Loucy (cell line): ENCODE results near the gene STT3B.

ENCODE experiments used
- H2AFZ ChIP-seq: fragments of 200-600 bp; sonication (generic); 2 replicates; pipeline ENCODE4 v1.6.0; 2016; ENCODE audit warnings: antibody characterized with exemption, mild to moderate bottlenecking, low read length, moderate library complexity
- H3F3A ChIP-seq: fragments of 200-600 bp; 2 replicates; pipeline ENCODE4 v1.6.0; 2016; ENCODE audit warnings: antibody characterized with exemption, low read depth, mild to moderate bottlenecking
- H3K27me3 ChIP-seq: fragments of 200-600 bp; sonication (generic); 2 replicates; pipeline ENCODE4 v1.6.1; 2014; ENCODE audit warnings: low read length, mild to moderate bottlenecking; ENCODE audit not compliant: insufficient read depth, poor library complexity, severe bottlenecking
- H3K36me3 ChIP-seq: fragments of 200-600 bp; sonication (generic); 2 replicates; pipeline ENCODE4 v1.6.1; 2016; ENCODE audit warnings: low read length; ENCODE audit not compliant: insufficient read depth
- H3K4me1 ChIP-seq: fragments of 200-600 bp; sonication (generic); 2 replicates; pipeline ENCODE4 v1.5.1; 2014; ENCODE audit warnings: low read length, mild to moderate bottlenecking; ENCODE audit not compliant: insufficient read depth, poor library complexity, severe bottlenecking
- H3K4me2 ChIP-seq: fragments of 200-600 bp; sonication (generic); 2 replicates; pipeline ENCODE4 v1.6.0; 2014; ENCODE audit warnings: antibody characterized with exemption, low read length, low read depth, mild to moderate bottlenecking; ENCODE audit not compliant: poor library complexity, severe bottlenecking
- H3K4me3 ChIP-seq: fragments of 200-600 bp; sonication (generic); 2 replicates; pipeline ENCODE4 v1.5.1; 2014; ENCODE audit warnings: low read length, mild to moderate bottlenecking, mixed read lengths; ENCODE audit not compliant: poor library complexity, severe bottlenecking
- H3K79me2 ChIP-seq: fragments of 200-600 bp; sonication (generic); 2 replicates; pipeline ENCODE4 v1.6.1; 2014; ENCODE audit warnings: low read length; ENCODE audit not compliant: insufficient read depth
- H3K9ac ChIP-seq: fragments of 200-600 bp; sonication (generic); 2 replicates; pipeline ENCODE4 v1.6.0; 2014; ENCODE audit warnings: mild to moderate bottlenecking, low read depth, low read length, moderate library complexity; ENCODE audit not compliant: poor library complexity, severe bottlenecking
- H3K9me2 ChIP-seq: fragments of 200-600 bp; sonication (generic); replicated peaks from 2 replicates; pipeline ENCODE4 v1.6.1; 2016; ENCODE audit warnings: low read depth, low read length, mixed read lengths
- H3K9me3 ChIP-seq: fragments of 200-600 bp; sonication (generic); 2 replicates; pipeline ENCODE4 v1.6.1; 2014; ENCODE audit warnings: mild to moderate bottlenecking, antibody characterized with exemption, low read length, low read depth; ENCODE audit not compliant: insufficient read depth
- H4K20me1 ChIP-seq: fragments of 200-600 bp; sonication (generic); 2 replicates; pipeline ENCODE4 v1.6.0; 2014; ENCODE audit warnings: antibody characterized with exemption, low read length, mild to moderate bottlenecking; ENCODE audit not compliant: insufficient read depth, poor library complexity, severe bottlenecking
- EZH2phosphoT487 ChIP-seq: fragments of 200-600 bp; IDR thresholded peaks from 2 replicates; pipeline ENCODE4 v1.6.1; 2018; ENCODE audit warnings: antibody characterized with exemption, mild to moderate bottlenecking, moderate library complexity, borderline replicate concordance
- TF ChIP-seq, protein P1 (sequence below): fragments of 200-600 bp; sonication (generic); conservative IDR thresholded peaks from 2 replicates; pipeline ENCODE4 v1.5.1; 2014; ENCODE audit warnings: mild to moderate bottlenecking, antibody characterized with exemption, low read length

Gene STT3B

GRCh38 chr3:31671451-31671850, 138.7 kb downstream of the STT3B start:
- Histone ChIP-seq H3K9ac (no peak overlapping the region), H3K4me1 (no peaks in the 10 kb centered on the region), H3K4me3 (no peak overlapping the region), H3K27me3 (no peaks in the 10 kb centered on the region), H3K4me2 (no peak overlapping the region), H3F3A (no peaks in the 10 kb centered on the region), H3K9me3 (no peaks in the 10 kb centered on the region), H2AFZ (no peak overlapping the region), H3K9me2 (no peaks in the 10 kb centered on the region), H4K20me1 (no peaks in the 10 kb centered on the region), H3K79me2 (no peaks in the 10 kb centered on the region), H3K36me3 (no peaks in the 10 kb centered on the region)
- TF ChIP-seq, protein P1, sequence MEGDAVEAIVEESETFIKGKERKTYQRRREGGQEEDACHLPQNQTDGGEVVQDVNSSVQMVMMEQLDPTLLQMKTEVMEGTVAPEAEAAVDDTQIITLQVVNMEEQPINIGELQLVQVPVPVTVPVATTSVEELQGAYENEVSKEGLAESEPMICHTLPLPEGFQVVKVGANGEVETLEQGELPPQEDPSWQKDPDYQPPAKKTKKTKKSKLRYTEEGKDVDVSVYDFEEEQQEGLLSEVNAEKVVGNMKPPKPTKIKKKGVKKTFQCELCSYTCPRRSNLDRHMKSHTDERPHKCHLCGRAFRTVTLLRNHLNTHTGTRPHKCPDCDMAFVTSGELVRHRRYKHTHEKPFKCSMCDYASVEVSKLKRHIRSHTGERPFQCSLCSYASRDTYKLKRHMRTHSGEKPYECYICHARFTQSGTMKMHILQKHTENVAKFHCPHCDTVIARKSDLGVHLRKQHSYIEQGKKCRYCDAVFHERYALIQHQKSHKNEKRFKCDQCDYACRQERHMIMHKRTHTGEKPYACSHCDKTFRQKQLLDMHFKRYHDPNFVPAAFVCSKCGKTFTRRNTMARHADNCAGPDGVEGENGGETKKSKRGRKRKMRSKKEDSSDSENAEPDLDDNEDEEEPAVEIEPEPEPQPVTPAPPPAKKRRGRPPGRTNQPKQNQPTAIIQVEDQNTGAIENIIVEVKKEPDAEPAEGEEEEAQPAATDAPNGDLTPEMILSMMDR: no peak

GRCh38 chr3:31671976-31672375, 139.3 kb downstream of the STT3B start:
- no peak for TF ChIP-seq EZH2phosphoT487
- TF ChIP-seq, protein P1: no peak
- H3K79me2 ChIP-seq: no peaks in the 10 kb centered on the region
- no peaks in the 10 kb centered on the region for H3K36me3 ChIP-seq
- H2AFZ ChIP-seq: no peak overlapping the region
- H3K27me3 ChIP-seq: no peaks in the 10 kb centered on the region
- H4K20me1 ChIP-seq: no peaks in the 10 kb centered on the region
- no peak overlapping the region for H3K4me3 ChIP-seq
- no peak overlapping the region for H3K4me2 ChIP-seq
- no peaks in the 10 kb centered on the region for H3K9me2 ChIP-seq
- no peaks in the 10 kb centered on the region for H3F3A ChIP-seq
- no peaks in the 10 kb centered on the region for H3K4me1 ChIP-seq
- H3K9ac ChIP-seq: no peak overlapping the region
- no peaks in the 10 kb centered on the region for H3K9me3 ChIP-seq

GRCh38 chr3:31673950-31674349, 141.2 kb downstream of the STT3B start:
- Histone ChIP-seq H3F3A (no peaks in the 10 kb centered on the region), H4K20me1 (no peaks in the 10 kb centered on the region), H3K4me3 (no peak overlapping the region), H3K36me3 (no peaks in the 10 kb centered on the region), H3K27me3 (no peaks in the 10 kb centered on the region), H3K4me1 (no peaks in the 10 kb centered on the region), H3K79me2 (no peaks in the 10 kb centered on the region), H3K4me2 (no peak overlapping the region), H2AFZ (no peak overlapping the region), H3K9ac (no peak overlapping the region), H3K9me2 (no peaks in the 10 kb centered on the region), H3K9me3 (no peaks in the 10 kb centered on the region)
- TF ChIP-seq, protein P1: no peak
- TF ChIP-seq EZH2phosphoT487: no peak
